Central memory CD8-positive, alpha-beta T cell (primary cell): ENCODE measurements around the gene ALOX12B.

ENCODE experiments used
- ATAC-seq: fragments of 150-1000 bp; cut with Tn5 transposase; replicated peaks from 2 replicates; pipeline ENCODE4 v1.10.0; 2022; ENCODE audit warnings: mild to moderate bottlenecking, moderate FRiP score, moderate number of reproducible peaks; ENCODE audit not compliant: poor library complexity, severe bottlenecking; ENCODE audit errors: extremely low read depth
- DNase-seq, 2 donors: peaks; one replicate each; pipeline ENCODE4 v3.0.0; 2021; ENCODE audit warnings: low spot score in 2 of 2
- H3K27ac Mint-ChIP-seq: one replicate; pipeline ENCODE4 v1.8.0; 2022; ENCODE audit warnings: low read depth, mild to moderate bottlenecking, moderate library complexity, mixed read lengths
- H3K27me3 Mint-ChIP-seq: one replicate; pipeline ENCODE4 v1.8.0; 2022; ENCODE audit warnings: mixed read lengths
- H3K36me3 Mint-ChIP-seq: one replicate; pipeline ENCODE4 v1.8.0; 2022; ENCODE audit warnings: mild to moderate bottlenecking, moderate library complexity, mixed read lengths; ENCODE audit not compliant: insufficient read depth
- H3K4me1 Mint-ChIP-seq: one replicate; pipeline ENCODE4 v1.8.0; 2022; ENCODE audit warnings: mixed read lengths
- H3K4me3 Mint-ChIP-seq: one replicate; pipeline ENCODE4 v1.8.0; 2022; ENCODE audit warnings: mild to moderate bottlenecking, moderate library complexity, mixed read lengths
- H3K9me3 Mint-ChIP-seq: one replicate; pipeline ENCODE4 v1.8.0; 2022; ENCODE audit warnings: mixed read lengths

Gene ALOX12B

GRCh38 chr17:8075081-8075480 lies 12.4 kb downstream of the ALOX12B start:
- H3K4me1 Mint-ChIP-seq: peaks cover 36% of the 10 kb centered on the region
- H3K27me3 Mint-ChIP-seq: peaks cover 65% of the 10 kb centered on the region
- ATAC-seq (no peak), DNase-seq (no peak)
- H3K4me3 Mint-ChIP-seq: no peak overlapping the region
- no peak overlapping the region for H3K27ac Mint-ChIP-seq
- H3K9me3 Mint-ChIP-seq: no peaks in the 10 kb centered on the region
- peaks cover 3% of the 10 kb centered on the region for H3K36me3 Mint-ChIP-seq

GRCh38 chr17:8074554-8074953 lies 13.0 kb downstream of the ALOX12B start:
- DNase-seq: no peak
- peaks cover 31% of the 10 kb centered on the region for H3K4me1 Mint-ChIP-seq
- no peaks in the 10 kb centered on the region for H3K36me3 Mint-ChIP-seq
- ATAC-seq: no peak
- H3K9me3 Mint-ChIP-seq: no peaks in the 10 kb centered on the region
- no peak overlapping the region for H3K27ac Mint-ChIP-seq
- no peak overlapping the region for H3K4me3 Mint-ChIP-seq
- H3K27me3 Mint-ChIP-seq: peaks cover 66% of the 10 kb centered on the region

GRCh38 chr17:8073627-8074484 lies 13.7 kb downstream of the ALOX12B start:
- DNase-seq (peak; percentile 74 to 77), ATAC-seq (peak; percentile 91)
- peaks cover 66% of the 10 kb centered on the region for H3K27me3 Mint-ChIP-seq
- peaks cover 24% of the 10 kb centered on the region for H3K4me1 Mint-ChIP-seq
- no peaks in the 10 kb centered on the region for H3K36me3 Mint-ChIP-seq
- peak overlapping the region; percentile 67 for H3K4me3 Mint-ChIP-seq
- H3K27ac Mint-ChIP-seq: peak overlapping the region; percentile 75
- H3K9me3 Mint-ChIP-seq: no peaks in the 10 kb centered on the region

- peaks cover 66% of the 10 kb centered on the region for H3K27me3 Mint-ChIP-seq
- no peaks in the 10 kb centered on the region for H3K36me3 Mint-ChIP-seq
- no peaks in the 10 kb centered on the region for H3K9me3 Mint-ChIP-seq
- H3K4me3 Mint-ChIP-seq: peak overlapping the region; percentile 67
- no peak for DNase-seq
- peak overlapping the region; percentile 75 for H3K27ac Mint-ChIP-seq
- H3K4me1 Mint-ChIP-seq: peaks cover 24% of the 10 kb centered on the region
- peak; percentile 42 for ATAC-seq
These were observed 14.6 kb downstream of the ALOX12B start for GRCh38 chr17:8072729-8073461.

- Mint-ChIP-seq H3K9me3 (no peaks in the 10 kb centered on the region), H3K4me1 (peaks cover 24% of the 10 kb centered on the region), H3K36me3 (no peaks in the 10 kb centered on the region), H3K4me3 (peak overlapping the region; percentile 67), H3K27me3 (peaks cover 66% of the 10 kb centered on the region), H3K27ac (peak overlapping the region; percentile 41)
- no peak for ATAC-seq
- no peak for DNase-seq
These were observed 15.2 kb downstream of the ALOX12B start for GRCh38 chr17:8072341-8072728.

- Mint-ChIP-seq H3K9me3 (no peaks in the 10 kb centered on the region), H3K36me3 (no peaks in the 10 kb centered on the region), H3K4me1 (peaks cover 24% of the 10 kb centered on the region), H3K27me3 (peaks cover 65% of the 10 kb centered on the region), H3K4me3 (no peak overlapping the region), H3K27ac (no peak overlapping the region)
- ATAC-seq (no peak), DNase-seq (no peak)
These were observed 16.0 kb downstream of the ALOX12B start for GRCh38 chr17:8071496-8071895.

GRCh38 chr17:8069587-8069860 lies 18.0 kb downstream of the ALOX12B start:
- Mint-ChIP-seq H3K27ac (no peak overlapping the region), H3K4me3 (no peak overlapping the region), H3K27me3 (peaks cover 46% of the 10 kb centered on the region), H3K9me3 (no peaks in the 10 kb centered on the region), H3K36me3 (no peaks in the 10 kb centered on the region), H3K4me1 (peaks cover 23% of the 10 kb centered on the region)
- ATAC-seq: no peak
- DNase-seq: no peak

GRCh38 chr17:8068736-8069586 lies 18.6 kb downstream of the ALOX12B start:
- Mint-ChIP-seq H3K27me3 (peaks cover 40% of the 10 kb centered on the region), H3K4me1 (peaks cover 17% of the 10 kb centered on the region), H3K36me3 (no peaks in the 10 kb centered on the region), H3K4me3 (no peak overlapping the region), H3K27ac (no peak overlapping the region), H3K9me3 (no peaks in the 10 kb centered on the region)
- DNase-seq (no peak), ATAC-seq (no peak)

GRCh38 chr17:8067806-8068205 lies 19.7 kb downstream of the ALOX12B start:
- H3K27ac Mint-ChIP-seq: no peak overlapping the region
- H3K27me3 Mint-ChIP-seq: peaks cover 37% of the 10 kb centered on the region

GRCh38 chr17:8066841-8067775 lies 20.4 kb downstream of the ALOX12B start:
- no peaks in the 10 kb centered on the region for H3K36me3 Mint-ChIP-seq
- peaks cover 6% of the 10 kb centered on the region for H3K4me1 Mint-ChIP-seq
- no peak for ATAC-seq
- H3K9me3 Mint-ChIP-seq: no peaks in the 10 kb centered on the region
- no peak overlapping the region for H3K27ac Mint-ChIP-seq
- DNase-seq: no peak
- H3K4me3 Mint-ChIP-seq: no peak overlapping the region
- peaks cover 37% of the 10 kb centered on the region for H3K27me3 Mint-ChIP-seq

More at GRCh38 chr17:8067806-8068205, 19.7 kb downstream of the ALOX12B start:
- no peaks in the 10 kb centered on the region for H3K36me3 Mint-ChIP-seq
- H3K9me3 Mint-ChIP-seq: no peaks in the 10 kb centered on the region
- no peak for DNase-seq
- peaks cover 12% of the 10 kb centered on the region for H3K4me1 Mint-ChIP-seq
- no peak for ATAC-seq
- no peak overlapping the region for H3K4me3 Mint-ChIP-seq

- H3K4me1 Mint-ChIP-seq: peaks cover 6% of the 10 kb centered on the region
- H3K27me3 Mint-ChIP-seq: peaks cover 41% of the 10 kb centered on the region
- no peak for ATAC-seq
- no peak overlapping the region for H3K4me3 Mint-ChIP-seq
- H3K27ac Mint-ChIP-seq: no peak overlapping the region
- no peak for DNase-seq
- H3K9me3 Mint-ChIP-seq: no peaks in the 10 kb centered on the region
- H3K36me3 Mint-ChIP-seq: peaks cover 1% of the 10 kb centered on the region
These were observed 22.9 kb downstream of the ALOX12B start for GRCh38 chr17:8064561-8065019.
